T-helper 2 cell treated with Interferon-gamma antibody and Interleukin-4, amounts not matched to agents 100 ng/mL and 5 ng/mL, for 36 hours (primary cell): Measurements from ENCODE around the gene NCKAP5L. TPM values are rescaled to one million over a fixed set of nuclear protein-coding genes. Genes with fewer than 3 reads are reported as not detected.

Source experiments
- intact Hi-C: fragments of 100-400 bp; cut with micrococcal nuclease; formaldehyde crosslinking; loops from one replicate; pipeline ENCODE4 v1.15.1; 2023
- total RNA-seq: library from RNA; stranded (reverse); gene quantifications from 2 replicates; pipeline ENCODE4 v1.2.3, GENCODE V29; 2022

Gene NCKAP5L
- total RNA-seq, 1 donor from 2014 or later, result 2.4 TPM

GRCh38 chr12:49824895-49825294 lies 3.3 kb downstream of the NCKAP5L start:
- intact Hi-C loops, result loop anchor here (10.0 kb wide), 1 partner anchor 200 kb away; the partner anchor contains the start of gene PRPF40B

GRCh38 chr12:49824416-49824815 lies 3.8 kb downstream of the NCKAP5L start:
- intact Hi-C loops, result loop anchor here (10.0 kb wide), 1 partner anchor 200 kb away; the partner anchor contains the start of gene PRPF40B

- intact Hi-C loops, result loop anchor here (10.0 kb wide), 1 partner anchor 199 kb away; the partner anchor contains the start of gene PRPF40B
Measured at GRCh38 chr12:49823951-49824350, 4.3 kb downstream of the NCKAP5L start.

- intact Hi-C loops, result loop anchor here (10.0 kb wide), 1 partner anchor 199 kb away; the partner anchor contains the start of gene PRPF40B
Measured at GRCh38 chr12:49823350-49823749, 4.9 kb downstream of the NCKAP5L start.

GRCh38 chr12:49821373-49822287 lies 6.6 kb downstream of the NCKAP5L start:
- intact Hi-C loops, result loop anchor here (10.0 kb wide), 1 partner anchor 197 kb away; the partner anchor contains the start of gene PRPF40B

GRCh38 chr12:49819786-49820185 lies 8.4 kb downstream of the NCKAP5L start:
- intact Hi-C loops, result loop anchor here (10.0 kb wide), 1 partner anchor 195 kb away; the partner anchor contains the start of gene PRPF40B

- intact Hi-C loops, result no loop called here
Measured at GRCh38 chr12:49818241-49818895, 9.8 kb downstream of the NCKAP5L start.

GRCh38 chr12:49813131-49813530 lies 15.1 kb downstream of the NCKAP5L start:
- intact Hi-C loops, result no loop called here

- intact Hi-C loops, result no loop called here
Measured at GRCh38 chr12:49811961-49812401, 16.2 kb downstream of the NCKAP5L start.

- intact Hi-C loops, result no loop called here
Measured at GRCh38 chr12:49811136-49811535, 17.1 kb downstream of the NCKAP5L start.

GRCh38 chr12:49809906-49810389 lies 18.3 kb downstream of the NCKAP5L start:
- intact Hi-C loops, result no loop called here

- intact Hi-C loops, result no loop called here
Measured at GRCh38 chr12:49809381-49809905, 18.8 kb downstream of the NCKAP5L start.

GRCh38 chr12:49808686-49809380 lies 19.4 kb downstream of the NCKAP5L start:
- intact Hi-C loops, result no loop called here

GRCh38 chr12:49807991-49808580 lies 20.1 kb downstream of the NCKAP5L start:
- intact Hi-C loops, result no loop called here

GRCh38 chr12:49806877-49807276 lies 21.3 kb downstream of the NCKAP5L start:
- intact Hi-C loops, result no loop called here

GRCh38 chr12:49806321-49806813 lies 21.8 kb downstream of the NCKAP5L start:
- intact Hi-C loops, result no loop called here

GRCh38 chr12:49805409-49805808 lies 22.8 kb downstream of the NCKAP5L start:
- intact Hi-C loops, result no loop called here

- intact Hi-C loops, result no loop called here
Measured at GRCh38 chr12:49804821-49805220, 23.4 kb downstream of the NCKAP5L start.

GRCh38 chr12:49803693-49804450 lies 24.3 kb downstream of the NCKAP5L start:
- intact Hi-C loops, result no loop called here
